GM18505 (cell line): ENCODE measurements around the gene MACROD2.

Experiments
- ATAC-seq: cut with Tn5 transposase; IDR thresholded peaks from one replicate; pipeline ENCODE4 v1.9.1; 2021; ENCODE audit not compliant: unreplicated experiment
- POLR2A ChIP-seq: IDR thresholded peaks from 4 replicates; pipeline ENCODE4 v1.6.1; 2011; ENCODE audit warnings: borderline replicate concordance; ENCODE audit not compliant: insufficient read depth, insufficient read length; ENCODE audit errors: extremely low read depth

The MACROD2 gene

DNA sequence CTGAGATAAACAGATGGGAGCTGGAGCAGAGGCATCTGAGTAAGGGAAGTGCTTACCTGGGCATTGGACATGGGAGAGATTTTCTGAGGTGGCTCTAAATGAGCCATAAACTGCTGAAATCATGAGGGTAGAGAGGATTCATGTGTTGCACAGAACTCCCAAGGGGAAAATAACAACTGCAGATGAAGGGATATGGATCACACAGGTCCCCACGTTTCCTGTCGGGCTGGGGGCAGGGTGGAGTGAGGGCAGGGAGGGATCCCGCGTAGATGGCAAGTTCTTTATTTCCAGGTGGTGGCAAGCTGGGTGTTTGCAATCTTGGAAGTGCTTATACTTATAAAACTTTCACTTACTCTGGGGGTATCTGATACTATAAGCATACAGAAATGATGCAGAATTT lies 764.7 kb downstream of the MACROD2 start:
- no peak for TF ChIP-seq POLR2A
- no peak for ATAC-seq

DNA sequence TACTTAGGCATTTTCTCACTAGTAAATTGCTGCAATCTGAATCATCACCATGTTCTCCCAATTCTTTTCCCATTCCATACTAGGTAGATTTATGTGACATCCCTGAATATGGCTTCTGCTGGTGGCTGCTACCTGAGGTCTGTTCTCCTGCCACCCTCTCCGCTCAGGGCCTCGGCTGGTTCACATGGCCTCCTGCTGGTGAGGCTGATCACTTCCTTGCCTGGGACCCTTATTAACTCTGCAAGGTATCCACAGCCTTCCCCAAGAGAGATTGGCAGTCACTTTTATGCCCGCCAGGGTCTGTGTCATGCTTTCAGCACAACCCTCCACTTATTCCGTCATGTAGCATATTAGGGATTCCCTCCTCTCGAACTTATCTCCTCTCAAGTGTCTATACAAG lies 766.6 kb downstream of the MACROD2 start:
- ATAC-seq = no peak
- no peak for TF ChIP-seq POLR2A

DNA sequence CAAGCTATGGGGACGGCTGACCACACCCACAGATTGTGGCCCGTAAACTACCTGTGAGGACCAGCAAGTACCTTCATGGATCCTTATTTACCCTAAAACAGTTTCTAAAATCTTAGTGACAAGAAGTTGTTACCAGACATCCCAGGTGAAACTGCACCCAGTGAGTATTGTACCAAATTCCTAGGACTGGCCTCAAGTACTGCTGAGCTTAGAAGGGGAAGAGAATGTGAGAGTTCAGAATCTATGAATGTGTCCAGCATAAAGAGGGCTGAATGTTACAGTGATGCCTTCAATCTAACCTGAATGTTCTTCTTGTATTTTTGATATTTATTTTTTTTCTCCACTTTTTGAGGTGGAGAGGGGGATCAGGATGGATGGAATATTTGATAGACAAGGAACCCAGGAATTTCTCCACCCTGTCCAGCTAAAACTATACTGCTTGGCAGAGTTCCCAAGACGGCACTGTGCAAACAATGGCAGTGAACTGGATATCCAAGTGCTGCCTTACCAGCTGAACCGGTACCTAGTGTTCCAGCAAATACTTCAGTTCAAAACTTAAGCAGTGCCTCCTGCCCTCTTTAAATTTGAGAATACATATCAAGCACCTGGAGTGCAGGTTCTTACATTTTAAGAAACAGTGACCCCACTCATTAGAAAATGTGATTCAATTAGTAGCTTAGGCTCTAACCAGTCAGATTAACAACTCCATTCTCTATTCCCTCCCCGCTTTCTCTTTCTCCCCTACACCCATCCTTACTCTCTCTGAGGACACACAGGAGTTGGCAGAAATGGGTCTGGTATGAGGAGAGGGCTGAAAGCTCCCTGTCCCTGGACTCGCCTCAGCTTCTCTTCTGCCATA lies 769.4 kb downstream of the MACROD2 start:
- TF ChIP-seq POLR2A = no peak
- ATAC-seq = no peak

- ATAC-seq = no peak
- no peak for TF ChIP-seq POLR2A
These were observed 770.0 kb downstream of the MACROD2 start for GRCh38 chr20:14765370-14765701.

- ATAC-seq = no peak
- no peak for TF ChIP-seq POLR2A
These were observed 778.2 kb downstream of the MACROD2 start for GRCh38 chr20:14773486-14773885.

GRCh38 chr20:14775778-14776177 lies 780.5 kb downstream of the MACROD2 start:
- ATAC-seq = no peak

GRCh38 chr20:14777591-14777990 lies 782.3 kb downstream of the MACROD2 start:
- no peak for TF ChIP-seq POLR2A
- ATAC-seq = no peak

More at GRCh38 chr20:14775778-14776177, 780.5 kb downstream of the MACROD2 start:
- no peak for TF ChIP-seq POLR2A

GRCh38 chr20:14778096-14778495 lies 782.8 kb downstream of the MACROD2 start:
- no peak for TF ChIP-seq POLR2A
- ATAC-seq = no peak

- no peak for ATAC-seq
These were observed 783.6 kb downstream of the MACROD2 start for GRCh38 chr20:14778875-14779274.

DNA sequence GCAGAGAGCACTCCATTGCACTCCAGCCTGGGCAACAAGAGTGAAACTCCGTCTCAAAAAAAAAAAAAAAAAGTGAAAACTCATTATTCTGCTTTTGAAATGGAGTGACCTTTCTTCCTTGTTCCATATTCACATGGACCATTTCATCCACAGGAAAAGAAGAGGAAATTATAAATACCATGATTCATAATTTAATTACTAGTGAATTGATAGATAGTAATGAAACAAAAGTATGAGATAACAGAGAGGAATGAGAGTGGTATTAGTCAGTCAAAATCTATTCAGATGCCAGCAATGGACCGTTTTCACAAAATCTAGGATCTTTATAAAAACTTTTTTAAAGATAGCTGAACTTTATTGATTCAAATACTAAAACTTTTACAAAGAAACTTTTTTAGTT lies 785.2 kb downstream of the MACROD2 start:
- no peak for ATAC-seq
- no peak for TF ChIP-seq POLR2A

More at GRCh38 chr20:14778875-14779274, 783.6 kb downstream of the MACROD2 start:
- TF ChIP-seq POLR2A = no peak

GRCh38 chr20:14782731-14783130 lies 787.4 kb downstream of the MACROD2 start:
- no peak for TF ChIP-seq POLR2A
- no peak for ATAC-seq

DNA sequence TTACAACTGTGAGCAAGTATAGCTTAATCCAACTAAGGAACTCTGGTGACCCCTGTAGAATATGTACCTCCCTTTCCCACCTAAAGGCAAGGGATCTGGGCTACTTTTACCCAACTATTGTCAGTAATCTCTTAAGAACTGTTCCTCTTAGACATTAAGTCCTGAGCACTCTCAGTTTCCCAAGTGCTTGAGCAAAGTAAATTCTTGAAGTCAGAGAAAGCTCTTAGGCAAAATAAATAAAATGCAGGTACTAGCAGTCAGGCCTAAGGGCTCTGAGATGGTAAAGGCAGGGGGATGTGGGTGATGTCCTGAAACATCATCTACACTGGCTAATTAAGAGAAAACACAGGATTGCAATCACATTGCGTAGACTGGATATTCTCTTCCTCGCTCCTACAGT lies 788.5 kb downstream of the MACROD2 start:
- no peak for ATAC-seq
- no peak for TF ChIP-seq POLR2A

DNA sequence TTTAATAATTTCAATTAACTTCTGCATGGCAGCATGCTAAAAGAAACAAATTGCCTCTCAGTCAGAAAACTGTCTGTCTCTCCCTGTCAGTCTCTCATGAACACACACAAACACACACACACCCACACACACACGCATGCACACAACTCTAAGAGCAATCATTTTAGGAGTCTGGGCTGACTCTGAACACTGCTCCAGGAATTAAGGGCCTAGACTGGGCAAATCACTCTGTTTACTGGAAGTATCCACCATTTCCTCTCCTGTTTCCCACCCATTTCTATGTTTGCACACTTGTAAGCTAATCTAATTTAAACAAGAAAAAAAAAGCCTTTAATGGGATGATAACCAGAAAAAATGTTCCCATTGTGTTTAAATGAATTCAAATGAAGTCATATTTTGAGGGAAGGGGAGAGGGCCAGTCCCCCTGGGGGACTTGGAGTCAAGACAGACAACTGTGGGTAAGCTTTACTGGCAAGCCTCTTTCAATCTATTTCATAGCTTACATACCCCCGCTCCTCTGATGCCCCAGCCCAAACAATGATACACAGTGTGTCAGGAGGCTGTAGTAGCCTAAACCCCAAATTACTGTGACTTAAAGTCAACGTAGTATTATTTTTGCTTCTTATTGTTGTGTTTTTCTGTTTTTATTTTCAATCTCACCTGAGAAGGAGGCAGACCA lies 789.9 kb downstream of the MACROD2 start:
- TF ChIP-seq POLR2A = no peak
- ATAC-seq = no peak

DNA sequence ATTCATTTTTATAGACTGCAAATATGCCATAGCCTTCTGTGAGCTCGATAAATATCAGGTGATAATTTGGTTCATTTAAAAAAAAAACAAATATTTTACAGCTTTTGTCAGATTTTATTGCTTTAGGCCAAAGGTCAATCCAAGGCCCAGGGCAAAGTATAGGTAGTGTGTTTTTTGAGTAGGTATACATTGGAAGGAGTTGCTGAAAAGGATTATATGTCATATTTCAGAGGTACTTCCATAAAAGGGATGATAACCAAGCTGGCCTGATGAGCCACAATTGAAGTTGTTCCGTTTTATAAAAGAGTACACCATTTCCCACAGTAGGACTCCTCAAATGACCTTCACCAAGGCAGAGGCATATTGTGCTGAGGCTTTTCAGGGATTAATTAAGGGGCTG lies 794.9 kb downstream of the MACROD2 start:
- ATAC-seq = no peak
- TF ChIP-seq POLR2A = no peak
